OCI-LY1 (cell line): ENCODE results near the gene COL16A1.

Experiments used
- CTCF ChIP-seq: fragments of 200-600 bp; sonication (generic), shearing (Covaris generic); IDR thresholded peaks from 2 replicates; pipeline ENCODE4 v1.5.1; 2017; ENCODE audit warnings: mild to moderate bottlenecking, antibody characterized with exemption, low read length, moderate library complexity, mixed read lengths
- EZH2 ChIP-seq: fragments of 200-600 bp; sonication (generic), shearing (Covaris generic); IDR thresholded peaks from 2 replicates; pipeline ENCODE4 v1.8.0; 2017; ENCODE audit warnings: borderline replicate concordance, mixed run types, mild to moderate bottlenecking, antibody characterized with exemption, low read length, moderate library complexity, mixed read lengths

GRCh38 chr1:31671561-31672201, 32.1 kb downstream of the COL16A1 start:
- TF ChIP-seq CTCF (no peak), EZH2 (no peak)
